RKO (cell line): ENCODE results near the gene RALA.
"Not testable (repeated sequence)": the region's sequence is repeated elsewhere in the genome, so short reads cannot be mapped to it uniquely, and the experiment has no call there.

Experiments
- DNase-seq: peaks from one replicate; pipeline ENCODE4 v3.0.0-alpha.2; 2016; ENCODE audit warnings: low spot score

Gene RALA

DNA sequence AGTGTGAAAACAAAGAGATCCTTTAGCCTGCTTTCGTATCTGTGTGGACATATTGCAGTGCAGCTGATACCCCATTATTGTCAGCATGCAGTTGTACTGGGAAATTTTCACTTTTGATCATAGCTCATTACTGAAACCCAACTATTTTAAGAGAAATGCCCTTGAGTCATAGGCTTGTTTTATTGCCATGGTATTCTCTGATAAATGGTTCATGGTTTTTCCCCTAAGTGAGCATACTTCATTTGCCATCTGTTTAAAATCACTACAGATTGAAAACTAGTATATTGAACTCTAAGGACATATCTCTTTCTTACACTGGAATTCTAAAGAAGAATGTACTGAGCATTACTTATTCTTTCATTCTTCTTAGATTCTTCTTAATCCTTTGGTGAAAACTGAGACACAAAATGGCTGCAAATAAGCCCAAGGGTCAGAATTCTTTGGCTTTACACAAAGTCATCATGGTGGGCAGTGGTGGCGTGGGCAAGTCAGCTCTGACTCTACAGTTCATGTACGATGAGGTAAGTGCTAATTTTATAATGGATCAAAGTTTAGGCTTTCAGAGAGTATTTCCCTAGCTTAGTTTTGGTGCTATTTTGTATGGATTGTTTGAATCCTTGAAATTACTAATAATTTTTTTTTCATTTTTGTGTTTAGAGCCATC is 63.0 kb downstream of the RALA start:
- no peak for DNase-seq

GRCh38 chr7:39688611-39689480 is 65.5 kb downstream of the RALA start:
- DNase-seq = no peak

GRCh38 chr7:39691821-39692220 is 68.4 kb downstream of the RALA start:
- no peak for DNase-seq

DNA sequence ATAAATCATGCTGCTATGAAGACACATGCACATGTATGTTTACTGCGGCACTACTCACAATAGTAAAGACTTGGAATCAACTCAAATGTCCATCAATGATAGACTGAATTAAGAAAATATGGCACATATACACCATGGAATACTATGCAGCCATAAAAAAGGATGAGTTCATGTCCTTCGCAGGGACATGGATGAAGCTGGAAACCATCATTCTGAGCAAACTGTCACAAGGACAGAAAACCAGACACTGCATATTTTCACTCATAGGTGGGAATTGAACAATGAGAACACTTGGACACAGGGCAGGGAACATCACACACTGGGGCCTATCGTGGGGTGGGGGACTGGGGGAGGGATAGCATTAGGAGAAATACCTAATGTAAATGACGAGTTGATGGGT is 69.7 kb downstream of the RALA start:
- DNase-seq = not testable (repeated sequence)

GRCh38 chr7:39693812-39694211 is 70.4 kb downstream of the RALA start:
- no peak for DNase-seq

GRCh38 chr7:39695852-39696586 is 72.6 kb downstream of the RALA start:
- no peak for DNase-seq

- DNase-seq = no peak
Measured at GRCh38 chr7:39696631-39697030, 73.3 kb downstream of the RALA start.

GRCh38 chr7:39697483-39697882 is 74.1 kb downstream of the RALA start:
- no peak for DNase-seq

DNA sequence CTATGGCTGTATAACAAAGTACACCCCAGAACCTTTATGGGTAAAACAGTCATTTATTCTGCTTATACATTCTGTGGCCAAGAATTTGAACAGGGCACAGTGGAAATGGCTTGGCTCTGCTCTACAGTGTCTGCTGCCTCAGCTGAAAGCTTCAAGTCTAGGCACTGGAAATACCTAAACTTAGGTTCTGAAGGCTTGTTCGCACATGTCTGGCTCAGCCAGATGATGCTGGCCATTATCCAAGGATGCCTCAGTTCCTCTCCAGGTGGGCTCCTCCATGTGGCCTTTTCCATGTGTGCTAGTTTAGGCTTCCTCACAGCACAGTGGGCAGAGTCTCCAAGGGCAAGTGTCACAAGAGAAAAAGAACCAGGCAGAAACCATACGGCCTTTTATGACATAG is 76.8 kb downstream of the RALA start:
- no peak for DNase-seq

- DNase-seq = no peak
Measured at GRCh38 chr7:39700932-39701331, 77.6 kb downstream of the RALA start.

DNA sequence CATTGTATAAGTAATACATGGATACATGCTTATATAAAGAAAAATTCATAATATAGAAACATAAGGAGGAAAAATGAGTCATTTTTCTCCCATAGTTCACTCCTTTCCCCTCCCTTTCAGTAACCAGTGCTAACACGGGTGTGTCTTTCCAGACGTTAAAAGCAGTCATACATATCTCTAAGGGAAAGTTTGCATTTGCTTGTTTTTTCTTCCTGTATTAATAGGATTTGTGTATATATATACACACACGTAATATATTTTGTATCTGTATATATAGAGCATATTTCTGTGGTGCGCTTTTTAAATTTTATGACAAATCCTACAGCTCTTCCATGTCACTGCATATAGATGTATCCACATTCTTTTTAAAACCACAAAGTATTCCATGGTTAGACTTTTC is 78.8 kb downstream of the RALA start:
- DNase-seq = no peak

- peak; percentile 26 for DNase-seq
Measured at GRCh38 chr7:39703144-39703543, 79.8 kb downstream of the RALA start.

DNA sequence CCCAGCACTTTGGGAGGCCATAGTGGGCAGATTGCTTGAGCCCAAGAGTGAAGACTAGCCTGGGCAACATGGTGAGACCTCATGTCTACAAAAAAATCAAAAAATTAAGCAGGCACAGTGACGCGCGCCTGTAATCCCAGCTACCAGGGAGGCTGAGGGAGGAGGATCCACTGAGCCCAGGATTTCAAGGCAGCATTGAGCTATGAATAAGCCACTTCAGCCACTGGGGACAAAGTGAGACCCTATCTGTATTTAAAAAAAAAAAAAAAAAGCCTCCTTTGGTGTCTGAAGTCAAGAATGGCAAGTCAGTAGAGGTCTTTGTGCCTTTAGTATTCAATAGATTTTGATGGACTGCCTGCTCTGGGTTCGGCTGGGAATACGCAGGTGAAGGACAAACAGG is 85.7 kb downstream of the RALA start:
- DNase-seq = no peak

DNA sequence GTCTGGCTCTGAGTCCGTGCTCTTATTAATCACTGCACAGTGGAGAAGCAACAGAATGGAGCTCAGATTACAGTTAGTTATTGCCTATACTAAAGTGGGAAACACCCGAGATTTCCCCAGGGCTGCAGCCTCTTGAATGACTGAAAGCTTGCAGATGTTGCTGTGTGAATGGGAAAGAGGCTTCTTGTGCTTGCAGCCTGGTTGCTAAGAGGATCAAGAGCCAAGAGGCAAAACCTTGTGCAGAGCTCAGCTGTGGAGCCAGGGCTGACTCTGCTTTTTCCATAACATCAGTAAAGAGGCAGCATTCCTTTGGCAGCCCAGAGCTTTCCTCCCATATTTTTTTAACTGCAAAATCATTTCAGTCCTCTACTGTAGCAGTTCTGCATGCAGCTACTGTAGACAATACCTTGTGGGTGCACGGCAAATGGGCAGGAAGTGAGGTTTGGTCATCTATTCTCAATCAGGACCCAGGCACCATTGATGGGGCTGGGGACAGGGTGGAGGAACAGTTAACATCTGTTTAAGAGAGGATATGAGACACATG is 86.5 kb downstream of the RALA start:
- no peak for DNase-seq

GRCh38 chr7:39712751-39713150 is 89.4 kb downstream of the RALA start:
- no peak for DNase-seq

DNA sequence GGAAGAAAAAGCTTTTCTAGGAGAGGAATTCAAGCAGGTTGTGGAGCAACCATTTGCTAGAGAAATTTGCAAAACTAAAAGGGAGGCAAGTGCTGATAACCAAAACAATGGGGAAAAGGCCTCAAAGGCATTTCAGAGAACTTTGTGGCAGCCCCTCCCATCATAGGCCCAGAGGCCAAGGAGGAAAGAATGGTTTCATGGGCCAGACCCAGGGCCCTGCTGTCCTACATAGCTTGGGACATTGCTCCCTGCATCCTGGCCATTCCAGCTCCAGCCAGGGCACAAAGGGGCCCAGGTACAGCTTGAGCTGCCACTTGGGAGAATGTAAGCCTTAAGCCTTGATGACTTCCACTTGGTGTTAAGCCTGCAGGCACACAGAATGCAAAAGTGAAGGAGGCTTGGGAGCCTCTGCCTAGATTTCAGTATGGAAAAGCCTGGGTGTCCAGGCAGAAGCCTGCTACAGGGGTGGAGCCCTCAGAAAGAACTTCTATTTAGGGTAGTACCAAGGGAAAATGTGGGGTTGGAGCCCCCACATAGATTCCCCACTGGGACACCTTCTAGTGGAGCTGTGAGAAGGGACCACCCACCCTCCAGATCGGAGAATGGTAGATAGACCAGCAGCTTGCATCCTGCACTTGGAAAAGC is 91.2 kb downstream of the RALA start:
- no peak for DNase-seq

DNA sequence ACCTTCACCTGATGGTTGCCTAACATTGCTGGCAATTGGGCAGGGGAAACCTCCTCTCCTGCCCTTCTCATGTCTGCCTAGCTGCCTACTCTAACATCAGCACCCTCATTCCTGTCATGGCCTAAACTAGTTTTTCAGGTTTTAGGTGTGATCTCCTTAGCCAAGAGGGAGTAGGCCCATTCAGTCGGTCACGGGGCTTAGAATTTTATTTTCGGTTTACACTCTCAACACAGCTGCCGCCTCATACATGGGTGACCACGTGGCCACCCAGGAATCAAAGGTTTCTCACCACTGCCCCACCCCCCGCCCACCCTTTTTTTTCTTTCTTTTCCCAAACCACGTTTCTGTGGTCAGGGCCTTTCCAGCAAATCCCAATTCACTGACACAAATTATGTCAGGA is 97.2 kb downstream of the RALA start:
- DNase-seq = no peak

- DNase-seq = no peak
Measured at GRCh38 chr7:39721345-39721744, 98.0 kb downstream of the RALA start.

GRCh38 chr7:39721919-39722597 is 98.7 kb downstream of the RALA start:
- no peak for DNase-seq

DNA sequence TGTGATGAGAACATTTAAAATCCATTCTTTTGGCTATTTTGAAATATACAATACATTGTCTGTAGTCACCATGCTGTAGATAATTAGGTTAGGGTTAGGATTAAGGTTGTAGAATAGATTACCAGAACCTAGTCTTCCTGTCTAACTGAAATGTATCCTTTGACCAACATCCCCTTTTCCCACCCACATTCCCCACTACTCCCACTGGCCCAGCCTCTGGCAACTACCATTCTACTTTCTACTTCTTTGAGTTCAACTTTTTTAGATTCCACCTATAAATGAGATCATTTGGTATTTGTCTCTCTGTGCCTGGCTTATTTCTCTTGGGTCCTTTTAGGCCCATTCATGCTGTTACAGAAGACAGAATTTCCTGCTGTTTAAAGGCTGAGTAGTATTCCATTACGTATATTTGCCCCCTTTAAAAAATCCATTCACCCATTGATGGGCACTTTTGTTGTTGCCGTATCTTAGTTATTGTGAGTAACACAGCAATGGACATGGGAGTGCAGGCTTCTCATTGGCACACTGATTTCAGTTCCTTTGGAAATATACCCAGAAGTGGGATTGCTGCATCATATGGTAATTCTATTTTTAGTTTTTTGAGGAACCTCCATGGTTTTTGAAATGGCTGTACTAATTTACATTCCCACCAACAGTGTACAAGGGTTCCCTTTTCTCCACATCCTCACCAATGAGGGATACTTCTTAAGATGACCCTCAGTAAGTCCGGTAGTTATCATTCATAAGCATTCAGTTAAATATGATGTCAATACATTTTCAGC is 104.0 kb downstream of the RALA start:
- DNase-seq = no peak
